GM18499 (cell line): Measurements from ENCODE around the gene AURKB.
"Not testable (repeated sequence)": the region's sequence is repeated elsewhere in the genome, so short reads cannot be mapped to it uniquely, and the experiment has no call there.

Experiments
- ATAC-seq: cut with Tn5 transposase; IDR thresholded peaks from one replicate; pipeline ENCODE4 v1.9.1; 2021; ENCODE audit warnings: moderate number of reproducible peaks; ENCODE audit not compliant: insufficient read depth, unreplicated experiment

The AURKB gene

DNA sequence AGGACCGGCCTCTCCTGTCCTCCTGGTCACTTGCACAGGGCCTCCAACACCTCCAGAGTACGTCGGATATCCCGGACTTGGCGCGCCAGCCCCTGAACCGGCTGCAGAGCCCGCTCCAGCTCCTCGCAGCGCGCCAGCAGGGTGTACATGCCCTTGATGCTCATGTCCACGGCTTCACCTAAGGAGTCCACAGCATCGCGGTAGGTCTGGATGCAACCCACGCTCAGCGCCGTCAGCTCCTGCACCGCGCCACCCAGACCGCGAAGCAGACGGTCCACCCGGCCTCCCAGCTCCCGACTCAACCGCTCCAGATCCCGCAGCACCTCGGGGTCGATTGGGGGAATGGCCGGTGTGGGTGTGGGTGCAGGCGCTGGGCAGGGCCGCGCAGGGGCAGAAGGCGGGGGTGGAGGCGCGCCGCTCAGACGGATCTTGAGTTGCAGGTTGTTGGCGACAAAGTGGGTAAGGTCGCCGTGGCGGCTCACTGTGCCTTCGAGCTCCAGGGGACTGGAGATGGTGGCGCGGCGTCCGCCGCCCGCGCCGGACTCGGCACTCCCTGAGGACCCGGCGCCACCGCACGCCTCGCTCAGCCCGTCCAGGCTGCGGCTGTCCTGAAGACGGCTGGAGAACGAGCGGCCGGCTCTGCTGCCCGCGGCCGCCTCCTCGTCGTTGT is 21.2 kb downstream of the AURKB start:
- no peak for ATAC-seq

DNA sequence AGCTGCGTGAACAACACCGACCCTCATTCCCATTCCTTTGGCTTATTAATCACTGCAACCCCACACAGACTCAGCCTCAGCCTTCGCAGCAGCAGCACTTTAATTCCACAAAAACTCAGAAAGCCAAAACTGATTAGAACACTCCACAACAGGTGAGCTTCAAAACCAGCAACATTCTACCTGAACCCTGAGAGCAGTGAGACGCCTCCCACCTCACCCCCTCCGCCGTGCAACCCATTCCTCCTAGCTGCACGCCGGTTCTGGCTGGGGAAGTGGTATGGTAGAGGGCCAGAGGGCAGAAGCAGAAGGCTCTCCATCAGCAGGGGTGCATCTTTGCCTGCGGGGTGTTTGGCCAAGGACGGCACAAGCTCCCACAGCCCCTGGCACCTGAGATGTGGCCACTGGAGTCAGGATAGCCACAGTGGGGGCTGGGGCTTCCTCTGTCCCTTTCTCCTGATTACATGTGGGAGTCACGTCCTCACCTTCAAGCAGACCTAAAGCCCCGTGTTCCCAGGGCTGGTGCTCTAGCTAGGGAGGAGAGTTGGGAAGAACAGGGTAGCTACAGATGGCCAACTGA is 22.0 kb downstream of the AURKB start:
- no peak for ATAC-seq

DNA sequence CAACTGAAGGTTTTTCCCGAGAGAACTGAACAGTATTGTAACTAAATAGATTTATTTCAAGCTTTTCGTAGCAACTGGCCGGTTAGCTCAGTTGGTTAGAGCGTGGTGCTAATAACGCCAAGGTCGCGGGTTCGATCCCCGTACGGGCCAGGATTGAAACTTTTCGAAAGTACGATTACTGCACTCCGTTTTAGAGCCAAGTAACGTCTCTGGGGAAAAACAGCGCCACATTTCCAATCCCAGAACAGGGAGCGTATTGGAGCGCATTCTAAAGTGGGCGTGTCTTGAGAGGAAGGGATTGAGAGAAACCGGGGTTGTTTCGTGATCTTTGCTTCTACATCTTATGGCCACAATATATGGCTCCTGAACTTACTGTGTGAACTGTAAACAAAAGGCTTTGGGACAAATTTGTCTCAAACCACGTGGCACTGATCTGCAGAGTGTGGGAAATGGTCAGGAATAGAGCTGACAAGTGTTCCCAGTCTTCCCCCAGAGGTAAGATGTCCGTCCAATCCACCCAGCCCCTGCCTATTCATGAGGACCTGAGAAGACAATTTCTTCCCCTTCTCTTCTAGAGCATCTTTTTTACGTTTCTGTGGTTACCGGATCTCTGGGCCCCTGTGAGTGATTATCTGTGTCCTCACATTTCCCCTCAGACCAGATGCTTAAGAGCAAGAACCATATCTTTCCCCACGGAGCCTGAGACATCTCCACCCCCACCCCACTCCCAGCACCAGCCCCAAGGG is 22.7 kb downstream of the AURKB start:
- no peak for ATAC-seq

DNA sequence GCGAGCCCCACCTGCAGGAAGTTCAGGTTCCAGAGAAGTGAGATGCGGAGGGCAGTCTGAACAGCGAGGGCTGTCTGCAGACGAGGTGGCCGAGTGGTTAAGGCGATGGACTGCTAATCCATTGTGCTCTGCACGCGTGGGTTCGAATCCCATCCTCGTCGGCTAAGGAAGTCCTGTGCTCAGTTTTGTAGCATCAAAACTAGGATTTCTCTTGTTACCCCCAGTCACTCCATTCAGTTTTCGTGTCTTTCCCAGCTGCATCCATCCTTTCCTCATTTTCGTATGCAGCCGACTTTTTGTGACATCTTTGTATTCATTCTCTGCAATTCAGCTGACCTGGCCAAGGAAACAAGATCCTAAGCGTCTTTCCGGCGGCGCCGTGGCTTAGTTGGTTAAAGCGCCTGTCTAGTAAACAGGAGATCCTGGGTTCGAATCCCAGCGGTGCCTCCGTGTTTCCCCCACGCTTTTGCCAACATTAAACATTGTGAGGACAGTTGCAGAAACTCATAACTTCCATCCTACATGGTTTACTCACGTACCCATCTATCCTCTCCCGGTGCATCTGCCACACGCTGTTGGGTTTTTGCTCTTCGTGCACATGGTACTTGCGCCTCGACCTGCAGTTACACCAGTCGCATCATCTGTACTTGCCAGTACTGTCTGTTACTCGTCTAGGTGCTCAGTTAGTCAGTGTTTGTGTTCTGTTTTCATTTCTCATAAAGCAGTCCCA is 23.4 kb downstream of the AURKB start:
- ATAC-seq: no peak

DNA sequence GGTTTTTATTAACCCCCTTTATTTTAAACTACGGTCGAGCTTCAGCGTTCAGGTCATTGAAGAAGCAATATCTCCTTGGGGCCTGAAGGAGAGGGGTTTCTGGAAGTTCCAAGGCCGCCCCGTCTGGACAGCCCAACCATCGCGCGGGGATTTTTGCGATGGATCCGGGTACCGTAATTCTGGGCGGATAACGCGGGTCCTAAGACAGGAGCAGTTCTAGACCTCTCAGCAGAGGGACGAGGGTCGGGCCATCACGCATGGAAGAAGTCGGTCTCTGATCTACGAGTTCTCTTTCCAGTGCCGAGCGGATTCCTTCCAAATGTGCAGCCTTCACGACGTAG is 24.0 kb downstream of the AURKB start:
- ATAC-seq: no peak

DNA sequence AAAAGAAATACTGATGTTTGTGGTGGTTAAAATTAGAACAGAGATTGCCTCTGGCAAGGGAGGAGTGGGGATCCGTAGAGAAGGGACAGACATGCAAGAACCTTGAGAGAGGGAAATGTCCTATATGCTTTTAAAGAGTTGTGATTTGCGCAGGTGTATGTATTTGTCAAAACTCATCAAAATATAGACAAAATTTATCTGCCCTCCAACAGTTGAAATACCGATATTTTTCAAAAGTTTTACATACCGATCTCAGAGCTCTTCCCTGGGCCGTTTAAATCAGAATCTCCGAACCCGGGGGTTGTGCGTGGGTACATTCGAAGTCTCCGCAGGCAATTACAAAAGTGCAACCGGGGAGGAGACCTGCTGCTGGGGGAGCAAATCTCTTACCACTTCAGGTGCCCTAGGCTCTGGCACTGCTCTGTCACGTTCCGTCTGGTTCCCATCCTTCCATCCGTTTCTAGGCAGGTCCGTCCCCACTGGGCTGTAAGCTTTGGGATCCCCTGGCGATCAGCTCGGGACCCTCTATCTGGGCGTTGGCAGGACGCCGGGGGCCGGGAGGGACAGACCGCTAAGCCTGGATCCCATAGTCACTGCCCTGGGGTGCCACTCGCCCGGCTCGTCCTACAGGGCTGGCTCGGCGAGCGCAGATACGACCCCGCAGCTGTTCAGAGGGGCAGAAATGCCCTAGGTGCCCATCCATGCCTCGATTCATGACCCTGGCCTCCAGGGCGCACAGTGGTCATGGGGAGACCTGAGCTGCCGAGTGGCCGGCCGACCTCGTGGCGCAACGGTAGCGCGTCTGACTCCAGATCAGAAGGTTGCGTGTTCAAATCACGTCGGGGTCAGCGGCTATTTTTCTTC is 24.6 kb downstream of the AURKB start:
- ATAC-seq: no peak

DNA sequence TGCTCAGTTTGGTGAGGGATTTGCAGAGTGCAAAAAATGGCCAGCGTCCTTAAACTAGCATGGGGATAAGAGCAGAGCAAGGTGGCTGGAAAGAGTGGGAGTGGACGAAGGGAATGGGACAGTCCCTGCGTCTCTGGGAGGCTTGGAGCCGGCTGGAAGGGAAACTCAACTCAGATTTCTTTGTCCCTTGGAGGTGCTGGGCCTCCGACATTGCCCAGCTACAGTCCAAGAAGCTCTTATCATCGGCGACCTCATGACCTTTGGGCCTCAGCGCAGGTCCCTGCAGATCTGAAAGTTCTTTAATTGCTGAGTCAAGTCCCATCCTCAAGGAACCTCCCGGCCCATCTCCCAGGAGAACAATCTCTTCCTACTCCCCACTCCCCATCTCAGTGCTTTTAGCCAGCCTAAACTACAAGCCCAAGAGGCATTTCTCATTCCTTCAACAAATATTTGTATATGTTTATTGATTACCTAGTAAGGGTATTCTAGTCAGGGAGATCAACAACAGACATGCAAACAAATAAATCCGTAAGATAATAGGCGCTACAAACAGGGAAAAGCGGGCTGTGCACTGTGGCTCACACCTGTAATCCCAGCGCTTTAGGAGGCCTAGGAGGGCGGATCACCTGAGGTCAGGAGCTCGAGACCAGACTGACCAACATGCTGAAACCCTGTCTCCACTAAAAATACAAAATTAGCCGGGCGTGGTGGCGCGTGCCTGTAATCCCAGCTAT is 33.2 kb downstream of the AURKB start:
- no peak for ATAC-seq

DNA sequence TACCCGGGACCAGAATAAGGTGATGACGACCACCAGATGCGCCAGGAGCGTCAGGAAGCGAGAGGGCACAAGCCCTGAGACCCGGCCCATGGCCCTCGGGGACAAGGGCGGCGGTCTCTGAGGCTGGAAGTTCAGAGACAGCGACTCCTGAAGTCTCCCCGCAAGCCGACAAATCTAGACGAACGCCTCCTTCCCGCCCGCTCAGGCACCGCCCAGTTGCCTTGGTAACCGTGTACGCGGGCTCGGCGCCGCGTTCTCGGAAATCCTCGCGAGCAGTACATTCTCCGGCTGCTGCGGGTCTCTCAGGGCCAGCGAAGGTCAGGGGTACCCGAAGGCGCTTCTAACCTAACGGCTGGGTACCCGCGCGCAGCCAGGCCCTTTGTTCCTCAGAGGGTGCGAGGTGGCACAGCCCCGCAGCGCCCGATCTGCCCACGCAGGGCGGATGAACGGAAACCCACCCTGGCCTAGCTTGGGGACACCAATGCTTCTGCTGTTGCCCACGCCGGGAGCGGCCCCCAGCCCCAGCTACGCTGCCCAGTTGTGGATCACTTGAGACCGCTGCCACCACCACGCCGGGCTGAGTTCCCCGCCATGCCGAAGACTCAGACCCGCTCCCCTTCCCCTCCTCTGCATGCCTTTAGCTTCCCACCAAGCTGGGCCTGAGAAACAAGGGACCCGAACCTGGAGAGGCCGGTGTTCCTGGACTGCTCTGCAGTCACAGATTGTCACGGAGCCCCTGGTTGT is 34.0 kb downstream of the AURKB start, which contains the start of gene TMEM107:
Gene TMEM107, minus strand, starts transcription at position 184 of the 744 bp plus-strand sequence. Its CDS starts 94 bp downstream, at position 90.
- ATAC-seq: no peak

DNA sequence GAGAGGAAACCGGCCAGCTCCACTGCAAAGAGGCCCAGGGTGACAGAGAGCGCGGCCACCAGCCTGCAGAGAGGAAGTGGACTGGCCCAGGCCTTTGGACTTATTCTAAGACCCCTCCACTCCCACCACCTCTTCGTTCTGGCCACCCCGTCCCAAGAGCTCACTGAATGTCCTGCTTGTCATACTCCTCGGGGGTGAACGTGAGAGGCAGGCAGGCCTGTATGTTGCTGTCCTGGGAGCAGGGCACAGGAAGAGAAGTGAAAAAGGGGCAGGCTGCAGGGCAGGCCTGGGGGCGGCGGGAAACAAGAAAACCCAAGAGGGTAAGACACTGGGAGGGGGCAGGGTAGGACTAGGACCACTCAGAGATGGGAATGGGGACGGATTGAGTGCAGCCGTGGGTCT is 34.6 kb downstream of the AURKB start:
- no peak for ATAC-seq

DNA sequence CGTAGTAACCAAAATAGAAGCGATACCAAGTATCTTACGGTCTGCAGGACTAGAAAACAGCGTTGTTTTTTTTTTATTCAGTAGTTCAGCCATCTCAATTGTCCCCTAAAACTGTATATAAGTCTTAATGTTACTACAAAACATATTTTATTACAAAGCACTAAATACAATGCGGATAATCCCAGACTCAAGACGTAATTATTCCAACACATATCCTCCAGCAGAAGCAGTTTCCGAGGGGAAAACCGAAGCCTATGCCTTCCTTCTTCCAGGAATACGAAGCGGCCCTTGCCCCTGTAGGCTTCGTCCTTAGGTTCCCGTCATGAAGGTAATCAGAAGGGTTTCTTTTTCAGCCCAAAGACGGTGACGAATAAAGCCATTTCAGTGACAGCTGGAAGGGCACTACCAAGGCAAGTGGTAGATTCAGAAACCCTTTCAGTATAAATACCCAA is 36.5 kb downstream of the AURKB start:
- ATAC-seq: no peak

DNA sequence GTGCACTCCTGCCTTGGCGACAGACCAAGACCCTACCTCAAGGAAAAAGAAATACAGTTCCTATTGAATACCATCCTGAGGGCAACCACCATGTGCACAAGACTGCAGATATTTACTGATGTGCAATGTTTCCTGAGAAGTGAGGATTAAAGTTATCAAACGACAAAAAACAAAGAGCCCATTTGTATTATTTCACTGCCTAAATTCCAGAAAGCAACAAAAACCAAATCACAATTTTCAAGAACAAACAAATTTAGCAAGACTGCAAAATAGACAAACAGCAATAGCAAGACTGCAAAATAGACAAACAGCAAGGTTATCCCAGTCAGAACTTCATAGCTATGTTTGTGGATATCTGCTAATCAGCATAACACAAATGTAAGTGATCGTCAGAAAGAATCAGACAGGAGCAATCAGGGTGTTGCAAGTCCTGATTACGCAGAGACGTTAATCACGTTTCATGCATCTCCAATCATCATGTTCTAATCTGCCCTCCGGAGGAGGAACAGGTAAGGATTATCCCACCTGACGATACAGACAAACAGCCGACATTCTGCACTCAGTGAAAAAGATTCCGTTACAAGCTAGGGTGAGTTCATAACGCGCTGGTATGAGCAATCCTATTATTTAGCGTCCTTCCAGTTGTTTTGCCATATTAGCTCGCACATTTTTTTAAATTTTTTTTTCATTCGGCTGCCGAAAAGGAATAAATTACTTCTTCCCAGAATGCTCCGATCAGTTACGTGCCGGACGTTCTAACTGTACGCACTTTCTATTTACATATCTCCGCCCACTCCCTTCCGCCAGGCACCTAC is 37.1 kb downstream of the AURKB start:
- peak; percentile 64 for ATAC-seq

DNA sequence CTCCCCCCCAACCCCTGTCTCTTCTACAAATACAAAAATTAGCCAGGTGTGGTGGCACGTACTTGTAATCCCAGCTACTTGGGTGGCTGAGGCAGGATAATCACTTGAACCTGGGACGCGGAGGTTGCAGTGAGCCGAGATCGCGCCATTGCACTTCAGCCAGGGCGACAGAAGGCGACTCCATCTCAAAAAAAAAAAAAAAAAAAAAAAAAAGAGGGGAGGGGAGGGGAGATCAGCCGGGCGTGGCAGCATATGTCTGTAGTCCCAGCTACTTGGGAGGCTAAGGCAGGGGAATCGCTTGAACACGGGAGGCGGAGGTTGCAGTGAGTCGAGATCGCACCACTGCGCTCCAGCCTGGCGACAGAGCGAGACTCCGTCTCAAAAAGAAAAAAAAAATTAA is 40.2 kb downstream of the AURKB start:
- ATAC-seq: not testable (repeated sequence)

DNA sequence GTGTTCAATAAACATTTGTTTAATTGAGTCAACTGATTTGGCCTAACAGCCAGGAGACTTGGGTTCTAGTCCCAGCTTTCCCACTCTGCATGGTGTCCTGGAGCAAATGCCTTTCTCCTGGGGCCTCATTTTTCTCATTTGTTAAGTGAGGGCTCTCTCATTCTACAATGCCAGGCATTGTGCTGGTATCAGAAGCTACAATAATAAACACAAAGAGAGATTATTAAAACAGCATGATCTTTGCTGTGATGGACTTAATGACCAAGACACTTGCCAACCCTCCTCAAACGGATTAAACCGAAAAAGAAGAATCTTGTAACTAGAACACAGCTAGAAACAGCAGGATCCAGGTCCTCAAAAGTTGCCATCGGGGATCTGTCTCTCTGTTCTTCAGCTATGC is 42.8 kb downstream of the AURKB start:
- no peak for ATAC-seq

DNA sequence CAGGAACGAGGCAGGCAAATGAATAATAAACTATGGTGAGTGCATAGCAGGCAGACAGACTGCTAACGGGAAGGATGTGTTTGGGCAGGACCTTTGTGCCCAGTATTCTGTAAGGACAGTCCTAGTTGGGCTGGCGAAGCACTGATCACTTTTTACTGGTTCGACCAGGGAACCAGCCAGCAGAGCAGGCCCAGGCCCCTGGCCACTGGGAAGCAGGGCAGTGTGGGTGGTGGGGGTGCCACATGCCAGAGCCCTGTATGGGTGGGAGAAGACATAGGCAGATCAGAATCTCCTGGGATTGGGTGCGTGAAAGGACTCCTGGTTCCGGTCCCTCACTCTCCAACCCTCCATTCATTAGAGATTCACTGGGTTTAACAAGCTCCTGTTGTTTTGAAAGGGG is 43.6 kb downstream of the AURKB start:
- no peak for ATAC-seq

DNA sequence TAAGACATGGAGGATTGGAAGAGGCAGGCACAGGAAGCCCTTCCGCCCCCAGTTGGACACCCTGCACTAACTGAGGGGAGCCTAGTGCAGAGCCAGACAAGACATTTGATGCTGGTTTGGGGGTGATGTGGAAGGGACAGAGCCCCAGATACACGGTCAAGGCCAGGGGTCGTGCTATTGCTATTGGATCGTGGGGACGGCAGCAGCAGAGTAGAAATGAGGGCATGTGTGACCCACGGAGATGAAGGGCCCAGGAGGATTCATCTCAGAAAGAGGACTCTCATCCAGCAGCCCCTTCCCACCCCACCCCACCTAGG is 45.6 kb downstream of the AURKB start:
- ATAC-seq: no peak

DNA sequence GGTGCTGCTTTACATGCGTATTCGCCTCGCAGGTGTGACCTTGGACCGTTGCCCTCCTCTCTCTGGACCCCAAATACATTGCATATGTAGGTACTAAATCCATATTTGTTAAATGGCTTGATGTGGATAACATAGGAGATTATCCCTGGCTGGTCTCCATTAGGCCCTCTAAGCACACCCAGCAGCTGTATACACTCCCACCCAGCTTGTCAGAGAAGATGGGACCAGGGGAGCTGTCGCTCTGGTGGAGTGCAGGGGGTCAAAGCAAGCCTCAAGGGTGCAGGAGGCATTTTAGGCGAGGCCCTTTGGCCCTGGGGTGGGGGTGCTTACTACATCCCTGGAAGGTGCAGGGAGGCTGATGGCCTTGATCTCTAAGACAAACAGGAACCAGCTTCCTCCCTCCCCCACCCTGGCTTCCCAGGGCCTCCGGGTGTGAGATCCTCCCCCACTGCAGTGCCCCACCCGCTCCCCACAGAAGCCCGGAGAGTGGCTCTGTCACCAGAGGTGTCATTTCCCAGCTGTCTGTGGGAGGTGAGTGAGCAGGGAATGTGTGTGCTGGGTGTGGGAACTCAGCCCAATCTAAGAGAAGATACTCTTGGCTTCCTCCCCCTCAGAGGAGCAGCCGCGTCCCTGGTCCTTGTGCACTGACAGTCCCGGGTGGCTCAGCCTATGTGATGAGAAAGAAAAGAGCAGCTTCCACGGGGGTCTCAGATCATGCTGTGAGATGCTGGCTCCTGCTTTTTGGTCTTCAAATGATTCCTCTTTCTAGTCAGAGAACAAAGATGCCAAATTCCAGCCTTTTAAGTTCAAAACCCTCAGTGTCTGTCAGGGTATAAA is 46.2 kb downstream of the AURKB start:
- no peak for ATAC-seq
